Measurements from ENCODE around the gene VSTM4.

Gene VSTM4

GRCh38 chr10:49091450-49092210 lies 23.7 kb downstream of the VSTM4 start:
- no peak for DNase-seq (ENCODE audit: low spot score)

- DNase-seq (ENCODE audit: low spot score), result no peak
Observed at GRCh38 chr10:49090696-49091380, 24.5 kb downstream of the VSTM4 start.

GRCh38 chr10:49090189-49090575 lies 25.1 kb downstream of the VSTM4 start:
- DNase-seq (ENCODE audit: low spot score), result no peak

- DNase-seq (ENCODE audit: low spot score), result no peak
Observed at GRCh38 chr10:49089557-49090188, 25.6 kb downstream of the VSTM4 start.

- DNase-seq (ENCODE audit: low spot score), result no peak
Observed at GRCh38 chr10:49089152-49089551, 26.2 kb downstream of the VSTM4 start.

- DNase-seq (ENCODE audit: low spot score), result no peak
Observed at GRCh38 chr10:49086889-49087288, 28.4 kb downstream of the VSTM4 start.

GRCh38 chr10:49083261-49083660 lies 32.1 kb downstream of the VSTM4 start:
- no peak for DNase-seq (ENCODE audit: low spot score)

GRCh38 chr10:49082766-49083165 lies 32.6 kb downstream of the VSTM4 start:
- DNase-seq (ENCODE audit: low spot score), result no peak

GRCh38 chr10:49081547-49082275 lies 33.6 kb downstream of the VSTM4 start:
- no peak for DNase-seq (ENCODE audit: low spot score)

GRCh38 chr10:49080965-49081364 lies 34.4 kb downstream of the VSTM4 start:
- DNase-seq (ENCODE audit: low spot score), result no peak

GRCh38 chr10:49080071-49080470 lies 35.3 kb downstream of the VSTM4 start:
- no peak for DNase-seq (ENCODE audit: low spot score)

GRCh38 chr10:49079499-49079898 lies 35.8 kb downstream of the VSTM4 start:
- no peak for DNase-seq (ENCODE audit: low spot score)

GRCh38 chr10:49079072-49079471 lies 36.2 kb downstream of the VSTM4 start:
- DNase-seq (ENCODE audit: low spot score), result no peak

- no peak for DNase-seq (ENCODE audit: low spot score)
Observed at GRCh38 chr10:49078433-49078832, 36.9 kb downstream of the VSTM4 start.

- DNase-seq (ENCODE audit: low spot score), result no peak
Observed at GRCh38 chr10:49076741-49077521, 38.4 kb downstream of the VSTM4 start.

GRCh38 chr10:49076319-49076718 lies 39.0 kb downstream of the VSTM4 start:
- no peak for DNase-seq (ENCODE audit: low spot score)

GRCh38 chr10:49075743-49076142 lies 39.6 kb downstream of the VSTM4 start:
- DNase-seq (ENCODE audit: low spot score), result no peak

GRCh38 chr10:49074836-49075682 lies 40.3 kb downstream of the VSTM4 start:
- DNase-seq (ENCODE audit: low spot score), result no peak

- no peak for DNase-seq (ENCODE audit: low spot score)
Observed at GRCh38 chr10:49072166-49072885, 43.0 kb downstream of the VSTM4 start.

GRCh38 chr10:49071160-49071761 lies 44.1 kb downstream of the VSTM4 start:
- no peak for DNase-seq (ENCODE audit: low spot score)

All from RKO (cell line).